H54 (cell line): ENCODE data around the gene TNFSF9.
A peak's percentile ranks its signal among the peaks of the same experiment; 100 is the strongest.
"Not testable (repeated sequence)": the region's sequence is repeated elsewhere in the genome, so short reads cannot be mapped to it uniquely, and the experiment has no call there.

Experiments
- DNase-seq: peaks from one replicate; pipeline ENCODE4 v3.0.0; 2011; ENCODE audit warnings: low spot score, mixed read lengths; ENCODE audit not compliant: insufficient read length
- FAIRE-seq: peaks from 3 replicates; lab custom pipeline; 2011; peaks lifted over from hg19 to GRCh38; lab: Jason Lieb, UNC
- POLR2A ChIP-seq: IDR thresholded peaks from 2 replicates; pipeline ENCODE4 v1.6.1; 2011; ENCODE audit warnings: low read depth, mild to moderate bottlenecking, low read length

The TNFSF9 gene

DNA sequence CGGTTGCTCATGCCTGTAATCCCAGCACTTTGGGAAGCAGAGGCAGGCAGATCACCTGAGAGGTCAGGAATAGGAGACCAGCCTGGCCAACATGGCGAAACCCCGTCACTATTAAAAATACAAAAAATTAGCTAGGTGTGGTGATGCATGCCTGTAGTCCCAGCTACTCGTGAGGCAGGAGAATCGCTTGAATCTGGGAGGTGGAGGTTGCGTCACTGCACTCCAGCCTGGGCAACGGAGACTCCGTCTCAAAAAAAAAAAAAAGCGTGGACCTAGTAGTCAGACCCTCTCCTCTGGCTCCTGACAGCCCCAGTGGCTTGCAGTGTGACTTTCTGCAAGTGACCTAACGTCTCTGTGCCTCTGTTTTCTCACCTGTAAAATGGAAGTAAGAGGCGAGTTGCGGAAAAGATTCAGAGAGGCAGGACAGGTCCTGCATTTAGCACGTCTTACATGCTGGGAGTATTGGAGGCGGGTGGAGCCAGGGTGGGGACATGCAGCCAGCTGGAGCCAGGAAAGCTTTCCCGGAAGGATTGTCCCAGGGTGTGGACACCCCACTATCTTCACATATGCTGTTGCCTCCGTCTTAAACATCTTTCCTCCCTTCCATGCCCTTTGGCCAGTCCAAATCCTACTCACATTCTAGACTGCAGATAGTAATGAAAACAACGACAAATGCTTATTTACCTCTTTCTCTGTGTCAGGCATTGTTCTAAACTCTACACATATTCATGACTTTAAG lies 31.6 kb upstream of the TNFSF9 start:
- FAIRE-seq (no peak), DNase-seq (no peak)
- no peak for TF ChIP-seq POLR2A

DNA sequence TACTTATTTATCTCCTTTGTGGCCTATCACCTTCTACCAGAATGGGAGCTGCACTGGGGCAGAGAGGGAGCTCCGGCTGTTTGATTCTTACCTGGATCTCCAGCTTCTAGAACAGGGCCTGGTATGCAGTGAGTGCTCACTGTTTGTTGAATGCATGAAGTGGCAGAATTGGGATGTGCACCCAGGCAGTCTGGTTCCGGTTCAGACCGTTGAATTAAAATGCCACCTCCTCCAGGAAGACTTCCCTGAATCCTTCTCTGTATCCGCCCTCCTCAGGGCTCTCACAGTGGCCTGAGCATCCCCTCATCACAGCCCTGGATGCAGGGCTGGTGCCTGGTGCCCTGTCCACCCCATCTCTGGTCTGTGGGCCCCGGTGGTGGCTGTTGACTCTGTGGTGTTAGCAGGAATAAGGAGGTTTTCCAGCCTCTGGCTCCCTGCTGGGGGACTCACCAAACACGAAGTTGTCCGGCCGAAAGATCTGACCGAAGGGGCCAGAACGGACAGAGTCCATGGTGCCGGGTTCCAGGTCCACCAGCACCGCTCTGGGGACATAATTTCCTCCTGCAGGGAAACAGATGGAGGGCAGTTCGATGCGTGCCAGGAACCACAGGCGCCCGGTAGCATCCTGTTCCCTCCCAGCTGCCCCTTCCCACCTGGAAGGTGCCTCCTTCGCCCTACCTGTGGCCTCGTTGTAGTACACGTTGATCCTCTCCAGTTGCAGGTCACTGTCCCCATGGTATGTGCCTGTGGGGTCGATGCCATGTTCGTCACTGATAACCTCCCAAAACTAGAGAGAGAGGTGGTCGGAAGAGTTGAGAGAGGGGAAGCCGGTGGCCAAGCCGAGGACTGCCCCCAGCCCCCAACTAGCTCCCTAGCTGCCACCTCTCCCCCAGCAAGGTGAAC lies 29.7 kb upstream of the TNFSF9 start:
- FAIRE-seq, result no peak
- TF ChIP-seq POLR2A, result no peak
- no peak for DNase-seq

- DNase-seq (no peak), FAIRE-seq (no peak)
- no peak for TF ChIP-seq POLR2A
Observed at GRCh38 chr19:6501740-6502648, 28.8 kb upstream of the TNFSF9 start, which contains the start of gene TUBB4A. TUBB4A (minus strand) TSS chr19:6502309; CDS start chr19:6502212, 97 bp downstream.

- FAIRE-seq (no peak), DNase-seq (no peak)
- no peak for TF ChIP-seq POLR2A
Observed at GRCh38 chr19:6503407-6504201, 27.2 kb upstream of the TNFSF9 start.

DNA sequence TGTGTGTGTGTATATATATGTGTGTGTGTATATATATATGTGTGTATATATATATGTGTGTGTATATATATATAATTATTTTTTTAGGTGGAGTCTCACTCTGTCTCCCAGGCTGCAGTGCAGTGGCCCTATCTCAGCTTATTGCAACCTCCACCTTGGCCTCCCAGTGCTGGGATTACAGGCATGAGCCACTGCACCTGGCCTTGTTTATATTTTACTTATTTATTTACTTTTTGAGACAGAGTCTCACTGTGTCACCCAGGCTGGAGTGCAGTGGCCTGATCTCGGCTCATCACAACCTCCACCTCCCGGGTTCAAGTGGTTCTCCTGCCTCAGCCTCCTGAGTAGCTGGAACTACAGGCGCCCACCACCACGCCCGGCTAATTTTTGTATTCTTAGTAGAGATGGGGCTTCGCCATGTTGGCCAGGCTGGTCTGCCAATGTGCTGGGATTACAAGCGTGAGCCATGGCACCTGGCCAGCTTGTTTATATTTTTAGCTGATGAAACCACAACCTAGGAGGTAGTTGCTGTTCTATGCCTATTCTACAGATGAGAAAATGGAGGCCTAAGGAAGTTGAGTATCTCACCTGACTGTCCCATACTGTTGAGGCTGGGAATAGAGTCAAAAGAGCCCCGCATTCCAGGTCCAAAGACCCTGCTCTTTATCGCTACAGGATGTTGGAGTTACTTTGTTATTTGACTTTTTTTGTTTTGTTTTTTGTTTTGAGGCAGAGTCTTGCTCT lies 22.6 kb upstream of the TNFSF9 start:
- DNase-seq, FAIRE-seq: not testable (repeated sequence)

- TF ChIP-seq POLR2A, result no peak
- FAIRE-seq (no peak), DNase-seq (no peak)
Observed at GRCh38 chr19:6509118-6509971, 21.5 kb upstream of the TNFSF9 start.

- no peak for FAIRE-seq
- TF ChIP-seq POLR2A, result no peak
- no peak for DNase-seq
Observed at GRCh38 chr19:6510618-6511017, 20.2 kb upstream of the TNFSF9 start.

- FAIRE-seq, result no peak
- DNase-seq, result no peak
- no peak for TF ChIP-seq POLR2A
Observed at GRCh38 chr19:6514089-6514488, 16.7 kb upstream of the TNFSF9 start.

- no peak for DNase-seq
- no peak for FAIRE-seq
- no peak for TF ChIP-seq POLR2A
Observed at GRCh38 chr19:6514926-6515544, 15.8 kb upstream of the TNFSF9 start.

DNA sequence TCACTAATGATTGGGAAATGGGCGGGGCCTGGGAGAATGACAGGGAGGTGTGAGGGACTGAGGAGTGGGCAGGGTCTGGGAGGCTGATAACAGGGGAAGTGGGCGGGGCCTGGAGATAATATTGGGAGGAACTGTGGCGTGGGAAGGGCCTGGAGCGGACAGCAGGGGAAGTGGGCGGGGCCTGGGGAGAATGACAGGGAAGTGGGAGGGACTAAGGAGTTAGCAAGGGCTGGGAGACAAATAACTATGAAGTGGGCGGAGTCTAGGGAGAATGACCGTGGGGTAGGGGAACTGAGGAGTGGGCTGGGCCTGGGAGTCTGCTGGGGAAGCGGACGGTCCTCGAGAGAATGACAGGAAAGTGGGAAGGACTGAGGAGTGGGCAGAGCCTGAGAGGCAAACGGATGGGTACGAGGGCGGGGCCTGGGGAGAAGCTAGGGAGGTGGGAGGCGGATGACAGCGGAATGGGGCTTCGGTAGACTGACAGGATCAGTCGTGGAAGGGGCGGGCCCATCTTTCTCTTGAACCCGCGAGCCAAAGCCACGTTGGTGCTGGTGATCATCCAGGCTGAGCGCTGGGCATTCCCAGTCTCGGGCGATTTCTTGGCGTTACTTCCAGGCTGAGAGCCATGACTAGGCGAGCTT lies 14.7 kb upstream of the TNFSF9 start:
- FAIRE-seq (peak; percentile 65), DNase-seq (peak; percentile 91)
- TF ChIP-seq POLR2A, result peak; percentile 15; the same call in 1 of the 2 replicates

- DNase-seq (peak; percentile 84), FAIRE-seq (no peak)
- 0 out of 2 replicates have a peak, but pooled peaks have one; percentile 19 for TF ChIP-seq POLR2A
Observed at GRCh38 chr19:6516659-6517291, 14.1 kb upstream of the TNFSF9 start.
